Right lobe of liver (tissue), 6 donors: ENCODE measurements around the gene PHKB. TPM values are rescaled to one million over a fixed set of nuclear protein-coding genes. Genes with fewer than 3 reads are reported as not detected.

Source experiments
- ATAC-seq, 4 donors: fragments of 200-7000 bp; cut with Tn5 transposase; one replicate each; pipeline ENCODE4 v1.9.1; 2020; ENCODE audit warnings: mild to moderate bottlenecking in 4 of 4, moderate library complexity in 4 of 4
- DNase-seq, 3 donors: peaks; one replicate each; pipeline ENCODE4 v3.0.0-alpha.2; 2020
- H3K27ac ChIP-seq, 3 donors: fragments of 200-600 bp; one replicate each; pipeline ENCODE4 v1.8.0; 2022
- H3K27me3 ChIP-seq, 2 donors: fragments of 200-600 bp; one replicate each; pipeline ENCODE4 v1.8.0; 2022
- H3K36me3 ChIP-seq, 4 donors: fragments of 200-600 bp; sonication (generic) in 1 of 4; one replicate each; pipeline versions ENCODE4 v1.5.1 to v1.8.0; 2017 to 2022; ENCODE audit warnings: control low read depth in 1 of 4
- H3K4me1 ChIP-seq, 4 donors: fragments of 200-600 bp; sonication (generic) in 1 of 4; one replicate each; pipeline versions ENCODE4 v1.5.1 to v1.8.0; 2017 to 2022; ENCODE audit warnings: control low read depth in 1 of 4
- H3K4me3 ChIP-seq, 3 donors: fragments of 200-600 bp; one replicate each; pipeline ENCODE4 v1.8.0; 2022
- H3K9me3 ChIP-seq, 4 donors: fragments of 200-600 bp; sonication (generic) in 1 of 4; one replicate each; pipeline versions ENCODE4 v1.5.1 to v1.8.0; 2017 to 2022; ENCODE audit warnings: control low read depth in 1 of 4
- POLR2A ChIP-seq: fragments of 450-650 bp; IDR thresholded peaks from one replicate; pipeline ENCODE4 v1.6.1; 2017; ENCODE audit warnings: antibody characterized with exemption, mild to moderate bottlenecking
- WGBS: methylation state at CpG from one replicate; pipeline ENCODE4 v1.1.6; 2018; ENCODE audit warnings: low coverage, low lambda C conversion rate; ENCODE audit not compliant: insufficient coverage; ENCODE audit errors: missing lambda C conversion rate; 5-methylcytosine and 5-hydroxymethylcytosine counted together
- intact Hi-C, 2 donors: fragments of 100-400 bp; cut with DNase I; formaldehyde crosslinking; loops; one replicate each; pipeline versions ENCODE4 v1.11.2 to v1.14.1; 2022
- total RNA-seq, 6 experiments: library from RNA; depleted of rRNA in 2 of 6; stranded (reverse); fragments of >200 nt in 2 of 6; fragmentation: NEBNext Ultra II Directional in 3 of 6; extraction: Animal tissue kit (Norgen Biotek cat#: 25700) in 3 of 6; gene quantifications; one replicate each; pipeline versions ENCODE4 v1.1.0 to v1.2.4, GENCODE V29; 2016 to 2023
- TF ChIP-seq, protein P1 (sequence below), 4 donors: fragments of 200-600 bp in 3 of 4; fragments of 450-650 bp in 1 of 4; IDR thresholded peaks; one replicate each; pipeline versions ENCODE4 v1.5.1 to v1.8.0; 2016 to 2022; ENCODE audit warnings: antibody characterized with exemption in 4 of 4, mild to moderate bottlenecking in 2 of 4
- donor health status: DM: no; HTN: yes; CAD: no.
- donor health status: DM: no; HTN: no; CAD: no.
- donor health status: DM: no; HTN: no; CAD: no.
- donor health status: DM: no; HTN: yes; CAD: no.
- donor health status: DM: no; HTN: yes; CAD: no.

The PHKB gene
- total RNA-seq, 6 experiments from 2014 or later, result 28.9 to 45.3 (median 35.4) TPM

DNA sequence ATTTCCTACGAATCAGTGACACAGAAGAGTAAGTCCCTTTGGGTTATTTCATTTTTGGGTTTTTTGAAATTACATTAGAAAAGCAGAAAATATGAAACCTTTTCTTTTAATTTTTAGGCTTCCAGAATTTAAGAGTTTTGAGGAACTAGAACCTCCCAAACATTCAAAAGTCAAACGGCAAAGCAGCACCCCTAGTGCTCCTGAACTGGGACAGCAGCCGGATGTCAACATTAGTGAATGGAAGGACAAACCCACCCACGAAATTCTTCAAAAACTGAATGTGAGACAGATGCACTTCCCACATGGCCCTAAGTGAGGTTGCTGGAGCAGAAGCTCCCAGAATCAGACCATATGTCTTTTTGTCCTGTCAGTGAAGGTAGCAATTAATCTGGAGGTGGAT, 199.4 kb downstream of the PHKB start:
- Histone ChIP-seq H3K36me3 (peaks cover 0 to 19% (median 2%) of the 10 kb centered on the region in 4 donors), H3K9me3 (no peaks in the 10 kb centered on the region), H3K4me3 (no peak overlapping the region), H3K4me1 (peaks cover 0 to 30% (median 8%) of the 10 kb centered on the region in 4 donors), H3K27me3 (no peaks in the 10 kb centered on the region), H3K27ac (no peak overlapping the region)
- DNase-seq (no peak), ATAC-seq (no peak)
- intact Hi-C loops, result no loop called here
- no peak for TF ChIP-seq POLR2A
- TF ChIP-seq, protein P1, sequence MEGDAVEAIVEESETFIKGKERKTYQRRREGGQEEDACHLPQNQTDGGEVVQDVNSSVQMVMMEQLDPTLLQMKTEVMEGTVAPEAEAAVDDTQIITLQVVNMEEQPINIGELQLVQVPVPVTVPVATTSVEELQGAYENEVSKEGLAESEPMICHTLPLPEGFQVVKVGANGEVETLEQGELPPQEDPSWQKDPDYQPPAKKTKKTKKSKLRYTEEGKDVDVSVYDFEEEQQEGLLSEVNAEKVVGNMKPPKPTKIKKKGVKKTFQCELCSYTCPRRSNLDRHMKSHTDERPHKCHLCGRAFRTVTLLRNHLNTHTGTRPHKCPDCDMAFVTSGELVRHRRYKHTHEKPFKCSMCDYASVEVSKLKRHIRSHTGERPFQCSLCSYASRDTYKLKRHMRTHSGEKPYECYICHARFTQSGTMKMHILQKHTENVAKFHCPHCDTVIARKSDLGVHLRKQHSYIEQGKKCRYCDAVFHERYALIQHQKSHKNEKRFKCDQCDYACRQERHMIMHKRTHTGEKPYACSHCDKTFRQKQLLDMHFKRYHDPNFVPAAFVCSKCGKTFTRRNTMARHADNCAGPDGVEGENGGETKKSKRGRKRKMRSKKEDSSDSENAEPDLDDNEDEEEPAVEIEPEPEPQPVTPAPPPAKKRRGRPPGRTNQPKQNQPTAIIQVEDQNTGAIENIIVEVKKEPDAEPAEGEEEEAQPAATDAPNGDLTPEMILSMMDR (IDR thresholded peaks at IDR 0.05), result no peak
- 90% methylated on average over 4 of the region's 4 CpGs for WGBS

DNA sequence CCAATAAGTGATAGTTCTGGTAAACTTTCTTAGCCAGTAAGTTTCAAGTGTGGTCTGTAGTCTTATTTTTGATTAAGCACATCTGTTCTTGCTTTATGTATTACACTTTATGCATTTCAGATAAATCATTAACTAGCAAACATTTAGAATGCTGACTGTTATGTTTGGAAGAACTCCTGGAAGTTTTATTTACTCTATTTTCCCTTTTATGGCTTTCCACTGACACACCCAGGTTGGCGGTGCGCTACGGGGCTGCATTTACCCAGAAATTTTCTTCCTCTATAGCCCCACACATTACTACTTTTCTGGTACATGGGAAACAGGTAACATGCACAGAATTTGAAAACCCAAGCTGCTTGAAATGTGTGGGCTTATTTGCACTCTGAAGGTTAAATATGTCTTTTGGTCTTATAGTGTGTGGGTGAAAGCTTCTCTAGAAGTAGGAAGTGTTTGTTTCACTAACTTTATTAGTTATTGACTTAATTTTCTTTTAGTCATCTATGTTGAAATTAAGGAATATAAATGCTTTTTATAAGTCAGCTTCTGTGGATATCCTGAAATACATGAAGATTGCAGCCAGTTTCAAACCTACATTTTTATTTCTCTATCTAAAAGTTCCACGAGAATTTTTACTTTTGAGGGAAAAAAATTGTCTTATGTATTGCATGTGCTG, 203.7 kb downstream of the PHKB start:
- intact Hi-C loops, result no loop called here
- Histone ChIP-seq H3K27ac (no peak overlapping the region), H3K4me1 (peaks cover 0 to 19% (median 2%) of the 10 kb centered on the region in 4 donors), H3K4me3 (no peak overlapping the region), H3K36me3 (peaks cover 0 to 19% (median 2%) of the 10 kb centered on the region in 4 donors), H3K9me3 (no peaks in the 10 kb centered on the region), H3K27me3 (no peaks in the 10 kb centered on the region)
- no peak for TF ChIP-seq POLR2A
- TF ChIP-seq, protein P1 (IDR thresholded peaks at IDR 0.05), result no peak
- 42% methylated on average over 4 of the region's 4 CpGs for whole genome bisulfite sequencing
- DNase-seq (peak in 2 of 3 donors; percentile 45 to 51), ATAC-seq (peak; percentile 86 to 97 (median 94))

DNA sequence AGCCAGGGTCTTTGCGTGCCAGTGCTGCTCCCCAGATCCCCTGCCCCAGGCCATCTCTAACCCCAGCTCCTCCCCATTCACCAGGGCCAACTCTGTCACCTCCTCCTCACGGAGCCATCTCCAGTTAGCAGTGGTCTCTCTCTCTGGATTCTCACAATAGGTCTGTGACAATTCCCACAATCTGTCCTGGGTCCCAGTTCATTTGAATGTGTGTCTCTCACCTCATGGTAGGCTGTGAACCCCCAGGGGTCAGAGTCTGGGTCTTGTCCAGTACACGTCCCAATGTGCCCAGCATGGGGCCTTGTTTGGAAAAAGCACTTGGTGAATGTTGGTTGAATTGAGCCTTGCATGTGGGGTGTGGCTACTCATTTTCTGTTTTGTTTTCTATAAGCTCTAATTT, 205.3 kb downstream of the PHKB start:
- ATAC-seq (no peak), DNase-seq (no peak)
- intact Hi-C loops, result no loop called here
- H3K27ac ChIP-seq, result no peak overlapping the region
- H3K4me1 ChIP-seq, result peaks cover 0 to 19% (median 2%) of the 10 kb centered on the region in 4 donors
- 100% methylated on average over 1 of the region's 3 CpGs for WGBS
- TF ChIP-seq, protein P1 (IDR thresholded peaks at IDR 0.05), result no peak
- TF ChIP-seq POLR2A, result no peak
- H3K36me3 ChIP-seq, result peaks cover 0 to 8% (median 1%) of the 10 kb centered on the region in 4 donors
- no peaks in the 10 kb centered on the region for H3K9me3 ChIP-seq
- no peak overlapping the region for H3K4me3 ChIP-seq
- H3K27me3 ChIP-seq, result no peaks in the 10 kb centered on the region

DNA sequence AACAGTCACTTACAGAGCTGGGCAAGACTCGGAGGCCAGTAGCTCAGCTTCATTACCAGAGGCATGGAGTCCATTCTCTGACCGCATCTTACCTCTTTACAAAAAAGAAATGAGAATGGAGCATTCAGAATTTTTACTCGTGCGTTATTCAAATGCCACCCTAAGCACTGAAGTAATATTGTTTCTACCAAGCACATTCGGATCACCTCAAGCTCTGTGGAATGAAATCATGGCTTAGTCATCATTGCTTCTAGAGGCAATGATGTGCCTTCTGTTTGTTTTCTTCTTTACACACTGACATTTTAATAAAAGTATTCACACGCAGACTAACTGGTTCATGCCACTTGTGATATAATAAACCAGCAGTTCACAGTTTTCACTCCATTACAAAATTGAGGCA, 206.8 kb downstream of the PHKB start:
- intact Hi-C loops, result no loop called here
- 94% methylated on average over 4 of the region's 6 CpGs for WGBS

More for the DNA sequence above, 206.8 kb downstream of the PHKB start:
- Histone ChIP-seq H3K27me3 (no peaks in the 10 kb centered on the region), H3K4me1 (peaks cover 0 to 19% (median 2%) of the 10 kb centered on the region in 4 donors), H3K4me3 (no peak overlapping the region), H3K9me3 (no peaks in the 10 kb centered on the region), H3K27ac (no peak overlapping the region), H3K36me3 (no peaks in the 10 kb centered on the region)
- TF ChIP-seq POLR2A, result no peak
- TF ChIP-seq, protein P1 (IDR thresholded peaks at IDR 0.05), result no peak
- ATAC-seq (no peak), DNase-seq (no peak)
